Skeletal muscle tissue (tissue), 4 donors: ENCODE measurements around the gene TENM3. TPM values are rescaled to one million over a fixed set of nuclear protein-coding genes. Genes with fewer than 3 reads are reported as not detected.
A peak's percentile ranks its signal among the peaks of the same experiment; 100 is the strongest.

Experiments
- H3K27ac ChIP-seq: one replicate; pipeline ENCODE4 v1.7.0; 2013; ENCODE audit warnings: mild to moderate bottlenecking, low read depth, low read length, inconsistent platforms
- H3K27me3 ChIP-seq, 3 donors: one replicate each; pipeline ENCODE4 v1.7.0; 2013; ENCODE audit warnings: low read length in 3 of 3; ENCODE audit not compliant: control insufficient read depth in 3 of 3, insufficient read depth in 3 of 3
- H3K36me3 ChIP-seq, 3 donors: one replicate each; pipeline ENCODE4 v1.7.0; 2013; ENCODE audit warnings: low read length in 3 of 3; ENCODE audit not compliant: control insufficient read depth in 3 of 3, insufficient read depth in 3 of 3
- H3K4me1 ChIP-seq, 3 donors: one replicate each; pipeline ENCODE4 v1.7.0; 2013; ENCODE audit warnings: low read length in 3 of 3, mild to moderate bottlenecking in 3 of 3; ENCODE audit not compliant: control insufficient read depth in 3 of 3, insufficient read depth in 3 of 3
- H3K4me3 ChIP-seq, 3 donors: one replicate each; pipeline ENCODE4 v1.7.0; 2013; ENCODE audit warnings: low read length in 3 of 3
- H3K9ac ChIP-seq, 3 donors: one replicate each; pipeline ENCODE4 v1.7.0; 2013; ENCODE audit warnings: low read length in 3 of 3, mild to moderate bottlenecking in 3 of 3, moderate library complexity in 2 of 3, low read depth in 1 of 3
- H3K9me3 ChIP-seq, 3 donors: one replicate each; pipeline ENCODE4 v1.7.0; 2013; ENCODE audit warnings: low read length in 3 of 3; ENCODE audit not compliant: control insufficient read depth in 3 of 3
- total RNA-seq: library from RNA; depleted of rRNA; stranded (reverse); fragments of >200 nt; gene quantifications from one replicate; pipeline ENCODE4 v1.2.3, GENCODE V29; 2014
- donor health status: Osteomylitis.

Gene TENM3
- total RNA-seq, 1 donor from 2014 or later, result 29.7 TPM

- Histone ChIP-seq H3K27ac (no peak overlapping the region), H3K4me3 (no peak overlapping the region), H3K4me1 (no peaks in the 10 kb centered on the region), H3K36me3 (no peaks in the 10 kb centered on the region), H3K9me3 (peaks cover 0 to 4% (median under 1%) of the 10 kb centered on the region in 3 donors), H3K27me3 (no peaks in the 10 kb centered on the region), H3K9ac (no peak overlapping the region)
These were observed 76.9 kb downstream of the TENM3 start for GRCh38 chr4:182320092-182320491.

GRCh38 chr4:182320580-182320979 lies 77.4 kb downstream of the TENM3 start:
- H3K9me3 ChIP-seq, result peaks cover 0 to 4% (median 0%) of the 10 kb centered on the region in 3 donors
- no peaks in the 10 kb centered on the region for H3K4me1 ChIP-seq
- H3K9ac ChIP-seq, result no peak overlapping the region
- no peaks in the 10 kb centered on the region for H3K27me3 ChIP-seq
- no peak overlapping the region for H3K27ac ChIP-seq
- no peaks in the 10 kb centered on the region for H3K36me3 ChIP-seq
- H3K4me3 ChIP-seq, result no peak overlapping the region

GRCh38 chr4:182324282-182324681 lies 81.1 kb downstream of the TENM3 start:
- no peak overlapping the region for H3K27ac ChIP-seq
- H3K27me3 ChIP-seq, result no peaks in the 10 kb centered on the region
- H3K36me3 ChIP-seq, result no peaks in the 10 kb centered on the region

GRCh38 chr4:182325397-182325796 lies 82.2 kb downstream of the TENM3 start:
- no peak overlapping the region for H3K4me3 ChIP-seq
- no peak overlapping the region for H3K27ac ChIP-seq
- no peaks in the 10 kb centered on the region for H3K36me3 ChIP-seq
- H3K27me3 ChIP-seq, result no peaks in the 10 kb centered on the region
- no peak overlapping the region for H3K9ac ChIP-seq
- H3K9me3 ChIP-seq, result peaks cover 0 to 2% (median 0%) of the 10 kb centered on the region in 3 donors
- peaks cover 0 to 3% (median 0%) of the 10 kb centered on the region in 3 donors for H3K4me1 ChIP-seq

More at GRCh38 chr4:182324282-182324681, 81.1 kb downstream of the TENM3 start:
- Histone ChIP-seq H3K4me1 (peaks cover 0 to 3% (median 0%) of the 10 kb centered on the region in 3 donors), H3K4me3 (no peak overlapping the region), H3K9ac (no peak overlapping the region), H3K9me3 (peaks cover 0 to 4% (median 0%) of the 10 kb centered on the region in 3 donors)

- Histone ChIP-seq H3K9ac (peak overlapping the region in 1 of 3 donors; percentile 68), H3K36me3 (no peaks in the 10 kb centered on the region), H3K9me3 (peaks cover 0 to 2% (median 0%) of the 10 kb centered on the region in 3 donors), H3K4me1 (peaks cover 0 to 3% (median 0%) of the 10 kb centered on the region in 3 donors), H3K4me3 (no peak overlapping the region), H3K27me3 (no peaks in the 10 kb centered on the region), H3K27ac (peak overlapping the region; percentile 60)
These were observed 82.7 kb downstream of the TENM3 start for GRCh38 chr4:182325848-182326255.

GRCh38 chr4:182328505-182328904 lies 85.3 kb downstream of the TENM3 start:
- no peak overlapping the region for H3K9ac ChIP-seq
- peaks cover 0 to 3% (median 0%) of the 10 kb centered on the region in 3 donors for H3K4me1 ChIP-seq
- no peaks in the 10 kb centered on the region for H3K36me3 ChIP-seq
- H3K9me3 ChIP-seq, result no peaks in the 10 kb centered on the region
- H3K27me3 ChIP-seq, result no peaks in the 10 kb centered on the region
- H3K27ac ChIP-seq, result no peak overlapping the region
- H3K4me3 ChIP-seq, result no peak overlapping the region

GRCh38 chr4:182337366-182337765 lies 94.2 kb downstream of the TENM3 start:
- H3K27me3 ChIP-seq, result no peaks in the 10 kb centered on the region
- H3K36me3 ChIP-seq, result no peaks in the 10 kb centered on the region
- no peaks in the 10 kb centered on the region for H3K4me1 ChIP-seq
- H3K9ac ChIP-seq, result no peak overlapping the region
- no peaks in the 10 kb centered on the region for H3K9me3 ChIP-seq
- H3K4me3 ChIP-seq, result no peak overlapping the region
- H3K27ac ChIP-seq, result no peak overlapping the region

- H3K4me3 ChIP-seq, result no peak overlapping the region
- H3K27ac ChIP-seq, result no peak overlapping the region
- H3K4me1 ChIP-seq, result no peaks in the 10 kb centered on the region
- H3K27me3 ChIP-seq, result no peaks in the 10 kb centered on the region
- no peaks in the 10 kb centered on the region for H3K36me3 ChIP-seq
- H3K9me3 ChIP-seq, result no peaks in the 10 kb centered on the region
- H3K9ac ChIP-seq, result no peak overlapping the region
These were observed 94.9 kb downstream of the TENM3 start for GRCh38 chr4:182338063-182338462.

- no peak overlapping the region for H3K9ac ChIP-seq
- no peaks in the 10 kb centered on the region for H3K4me1 ChIP-seq
- H3K36me3 ChIP-seq, result no peaks in the 10 kb centered on the region
- no peak overlapping the region for H3K27ac ChIP-seq
- no peaks in the 10 kb centered on the region for H3K27me3 ChIP-seq
- no peak overlapping the region for H3K4me3 ChIP-seq
- H3K9me3 ChIP-seq, result no peaks in the 10 kb centered on the region
These were observed 95.5 kb downstream of the TENM3 start for GRCh38 chr4:182338746-182339145.

- Histone ChIP-seq H3K9me3 (no peaks in the 10 kb centered on the region), H3K27ac (no peak overlapping the region)
These were observed 96.0 kb downstream of the TENM3 start for GRCh38 chr4:182339221-182339641.

More at GRCh38 chr4:182339221-182339641, 96.0 kb downstream of the TENM3 start:
- no peak overlapping the region for H3K9ac ChIP-seq
- no peaks in the 10 kb centered on the region for H3K36me3 ChIP-seq
- no peak overlapping the region for H3K4me3 ChIP-seq
- H3K4me1 ChIP-seq, result no peaks in the 10 kb centered on the region
- H3K27me3 ChIP-seq, result no peaks in the 10 kb centered on the region
